Measurements from ENCODE around the gene PPL. TPM values are rescaled to one million over a fixed set of nuclear protein-coding genes. Genes with fewer than 3 reads are reported as not detected.

PPL gene
- total RNA-seq, 1 donor from 2014 or later = 0.82 TPM

- no peak for DNase-seq (ENCODE audit: low spot score in 2 of 2)
- FAIRE-seq = no peak
Measured at GRCh38 chr16:4839942-4840341, 97.0 kb downstream of the PPL start.

DNA sequence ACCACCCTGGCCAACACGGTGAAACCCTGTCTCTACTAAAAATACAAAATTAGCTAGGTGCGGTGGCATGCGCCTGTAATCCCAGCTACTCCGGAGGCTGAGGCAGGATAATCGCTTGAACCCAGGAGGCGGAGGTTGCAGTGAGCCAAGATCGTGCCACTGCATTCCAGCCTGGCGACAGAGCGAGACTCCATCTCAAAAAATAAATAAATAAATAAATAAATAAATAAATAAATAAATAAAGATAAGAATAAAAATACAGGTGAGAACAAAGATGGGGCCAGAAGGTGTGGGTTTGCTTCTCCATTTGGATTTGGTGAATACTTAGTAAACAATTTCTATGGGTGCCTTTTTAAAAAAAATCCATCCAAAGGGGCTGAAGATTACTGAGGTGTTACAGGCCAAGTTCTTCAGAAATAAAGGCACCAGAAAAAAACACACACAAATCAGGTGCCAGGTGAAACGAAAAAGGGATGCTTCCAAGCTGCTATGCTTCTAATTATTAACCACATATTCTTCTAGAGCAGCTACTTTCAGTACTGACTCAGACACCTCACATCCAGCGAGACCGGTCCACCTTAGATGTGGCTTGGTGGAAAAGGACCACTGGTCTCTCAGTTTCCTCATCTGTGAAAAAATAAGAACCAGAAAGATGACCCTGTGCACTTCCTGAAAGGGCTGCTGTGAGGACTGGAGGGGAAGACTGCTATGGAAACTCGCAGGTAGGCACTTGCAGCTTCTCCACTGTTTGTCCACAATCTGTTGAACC is 99.0 kb downstream of the PPL start:
- FAIRE-seq (no peak), DNase-seq (ENCODE audit: low spot score in 2 of 2) (no peak)

DNA sequence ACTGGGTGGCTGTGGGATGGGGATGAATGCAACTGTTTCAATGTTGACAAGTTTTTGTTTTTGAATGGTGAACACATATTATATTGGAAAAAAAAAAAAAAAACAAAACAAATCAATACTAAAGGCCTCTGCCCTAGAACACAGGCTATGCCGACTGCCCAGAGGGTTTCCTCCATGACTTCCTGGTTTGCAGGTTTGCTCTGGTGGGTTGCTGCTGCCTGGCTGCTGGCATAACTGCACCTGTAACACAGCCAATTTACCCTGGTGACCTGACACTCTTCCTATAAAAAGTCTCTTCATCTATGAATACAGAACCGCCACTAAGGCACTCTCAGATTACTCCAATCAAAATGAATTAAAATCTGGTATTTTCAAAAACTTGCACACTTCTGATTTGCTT is 100.2 kb downstream of the PPL start:
- FAIRE-seq = no peak
- DNase-seq (ENCODE audit: low spot score in 2 of 2) = no peak

DNA sequence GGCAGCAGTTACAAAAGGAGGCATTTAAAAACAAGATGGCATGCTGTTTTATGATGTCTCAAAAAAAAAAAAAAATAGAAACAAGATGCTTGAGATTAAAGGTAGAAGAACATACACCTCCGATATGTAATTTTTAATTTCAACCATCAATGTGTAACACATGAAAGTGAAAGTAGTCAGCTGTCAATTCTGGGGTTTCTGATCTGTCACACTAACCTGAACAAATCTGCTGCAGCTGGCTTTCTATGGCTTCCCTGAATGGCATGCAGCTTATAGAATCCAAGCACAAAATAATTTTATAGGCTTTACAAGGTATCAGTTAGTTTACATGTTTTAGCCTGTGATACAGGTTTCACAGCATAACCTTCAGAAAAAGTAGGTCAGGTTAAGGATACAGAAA is 103.4 kb downstream of the PPL start:
- DNase-seq (ENCODE audit: low spot score in 2 of 2) = no peak
- FAIRE-seq = no peak

DNA sequence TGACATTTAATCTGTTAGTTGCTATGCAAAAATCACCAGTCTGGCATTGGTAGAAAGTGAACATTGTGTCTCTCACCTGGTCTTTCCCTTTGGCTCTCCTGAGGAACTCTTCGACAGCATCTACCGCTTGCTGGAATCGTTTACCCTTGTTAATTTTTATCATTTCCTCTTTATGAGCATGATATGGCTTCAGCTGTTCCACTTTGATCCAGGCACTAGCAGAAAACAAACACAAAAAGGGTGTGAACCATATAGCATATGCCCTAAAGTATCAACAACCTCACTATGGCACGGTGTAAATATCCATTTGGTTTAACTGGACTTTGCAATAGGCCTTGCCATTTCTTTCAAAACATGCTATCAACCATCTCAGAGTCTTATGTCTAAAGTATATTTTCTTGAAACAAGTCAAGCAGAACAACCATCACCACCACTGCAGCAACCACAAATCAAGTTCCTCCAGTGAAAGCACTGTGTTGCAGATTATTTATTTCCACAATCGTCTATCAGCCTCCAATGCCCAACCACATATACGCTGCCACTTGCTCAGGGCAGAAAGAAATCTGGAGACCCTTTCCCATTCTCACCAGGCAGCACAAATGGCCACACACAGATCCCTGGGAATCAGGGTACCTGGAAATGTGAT is 104.1 kb downstream of the PPL start:
- no peak for FAIRE-seq

More for the DNA sequence above, 104.1 kb downstream of the PPL start:
- no peak for DNase-seq (ENCODE audit: low spot score in 2 of 2)

Other genes with a start within 250 kb of the PPL start
- gene NUDT16L1, start 243.6 kb downstream of the PPL start, total RNA-seq = 34.6 TPM
- 26.1 TPM for gene ANKS3, start 202.9 kb downstream of the PPL start, total RNA-seq
- 1.2 TPM for gene DNAAF8, start 202.6 kb downstream of the PPL start, total RNA-seq
- gene ZNF500, start 170.0 kb downstream of the PPL start, total RNA-seq = 7.7 TPM
- not detected for gene SEPTIN12, start 148.8 kb downstream of the PPL start, total RNA-seq
- not detected for gene SMIM22, start 141.8 kb downstream of the PPL start, total RNA-seq
- 45.7 TPM for gene ROGDI, start 134.5 kb downstream of the PPL start, total RNA-seq
- gene GLYR1, start 89.9 kb downstream of the PPL start, total RNA-seq = 66.4 TPM
- gene UBN1, start 89.7 kb downstream of the PPL start, total RNA-seq = 12.2 TPM
- 0.41 TPM for gene SEC14L5, start 21.2 kb upstream of the PPL start, total RNA-seq
- 14.7 TPM for gene NAGPA, start 96.8 kb upstream of the PPL start, total RNA-seq
- 3.3 TPM for gene C16orf89, start 128.8 kb upstream of the PPL start, total RNA-seq
- 11.4 TPM for gene ALG1, start 134.7 kb upstream of the PPL start, total RNA-seq
- gene EEF2KMT, start 160.6 kb upstream of the PPL start, total RNA-seq = 4.1 TPM

Data from frontal cortex (tissue), 4 donors.